H9 (cell line): ENCODE data around the gene F2R. TPM values are rescaled to one million over a fixed set of nuclear protein-coding genes. Genes with fewer than 3 reads are reported as not detected.

Source experiments
- DNase-seq: peaks from one replicate; pipeline ENCODE4 v3.0.0-alpha.2; 2017
- H2AFZ ChIP-seq: one replicate; pipeline ENCODE4 v1.6.1; 2013; ENCODE audit warnings: mild to moderate bottlenecking, low read length, control low read depth, moderate library complexity
- H2AK5ac ChIP-seq: 2 replicates; pipeline ENCODE4 v1.6.1; 2013; ENCODE audit warnings: low read length, control low read depth, mixed read lengths; ENCODE audit not compliant: insufficient read length
- H2BK120ac ChIP-seq: one replicate; pipeline ENCODE4 v1.6.1; 2013; ENCODE audit warnings: low read depth, mild to moderate bottlenecking, low read length, control low read depth, inconsistent platforms; ENCODE audit not compliant: poor library complexity, severe bottlenecking
- H2BK12ac ChIP-seq: 2 replicates; pipeline ENCODE4 v1.6.1; 2013; ENCODE audit warnings: low read length, control low read depth, mixed read lengths, low read depth; ENCODE audit not compliant: insufficient read length
- H2BK15ac ChIP-seq: 2 replicates; pipeline ENCODE4 v1.6.1; 2013; ENCODE audit warnings: low read depth, low read length, control low read depth
- H2BK20ac ChIP-seq: one replicate; pipeline ENCODE4 v1.6.1; 2013; ENCODE audit warnings: low read depth, mild to moderate bottlenecking, low read length, control low read depth, inconsistent platforms; ENCODE audit not compliant: poor library complexity, severe bottlenecking
- H2BK5ac ChIP-seq: 2 replicates; pipeline ENCODE4 v1.6.1; 2013; ENCODE audit warnings: low read length, control low read depth, mixed read lengths; ENCODE audit not compliant: insufficient read length
- H3K14ac ChIP-seq: 2 replicates; pipeline ENCODE4 v1.6.1; 2013; ENCODE audit warnings: low read length, control low read depth; ENCODE audit not compliant: insufficient read depth
- H3K18ac ChIP-seq: 2 replicates; pipeline ENCODE4 v1.6.1; 2013; ENCODE audit warnings: low read depth, mild to moderate bottlenecking, mixed read lengths, low read length, control low read depth; ENCODE audit not compliant: insufficient read length
- H3K23ac ChIP-seq: 2 replicates; pipeline ENCODE4 v1.6.1; 2013; ENCODE audit warnings: low read length, control low read depth, mixed read lengths, low read depth; ENCODE audit not compliant: insufficient read length
- H3K23me2 ChIP-seq: 2 replicates; pipeline ENCODE4 v1.6.1; 2013; ENCODE audit warnings: low read depth, mild to moderate bottlenecking, mixed read lengths, low read length, control low read depth; ENCODE audit not compliant: insufficient read length, poor library complexity, severe bottlenecking
- H3K27ac ChIP-seq: 2 replicates; pipeline ENCODE4 v1.5.1; 2013; ENCODE audit warnings: low read length, control low read depth, mixed read lengths, low read depth; ENCODE audit not compliant: insufficient read length
- H3K27me3 ChIP-seq: 2 replicates; pipeline ENCODE4 v1.6.1; 2013; ENCODE audit warnings: low read length, control low read depth, inconsistent platforms; ENCODE audit not compliant: insufficient read depth
- H3K4ac ChIP-seq: 2 replicates; pipeline ENCODE4 v1.6.1; 2013; ENCODE audit warnings: low read depth, mild to moderate bottlenecking, control low read depth, inconsistent platforms, low read length, moderate library complexity
- H3K4me1 ChIP-seq: 2 replicates; pipeline ENCODE4 v1.6.1; 2013; ENCODE audit warnings: low read length, control low read depth, inconsistent platforms; ENCODE audit not compliant: insufficient read depth
- H3K4me2 ChIP-seq: 2 replicates; pipeline ENCODE4 v1.6.1; 2013; ENCODE audit warnings: low read length, control low read depth, mixed read lengths; ENCODE audit not compliant: insufficient read length, insufficient read depth
- H3K56ac ChIP-seq: 2 replicates; pipeline ENCODE4 v1.6.1; 2013; ENCODE audit warnings: low read depth, mild to moderate bottlenecking, mixed read lengths, low read length, control low read depth; ENCODE audit not compliant: insufficient read length
- H3K79me1 ChIP-seq: 2 replicates; pipeline ENCODE4 v1.6.1; 2013; ENCODE audit warnings: low read depth, mild to moderate bottlenecking, moderate library complexity, low read length, control low read depth, inconsistent platforms; ENCODE audit not compliant: insufficient read depth, poor library complexity, severe bottlenecking
- H3K79me2 ChIP-seq: 2 replicates; pipeline ENCODE4 v1.6.1; 2013; ENCODE audit warnings: low read length, control low read depth, inconsistent platforms; ENCODE audit not compliant: insufficient read depth
- H3K9ac ChIP-seq: 2 replicates; pipeline ENCODE4 v1.6.1; 2013; ENCODE audit warnings: low read length, control low read depth, mixed read lengths; ENCODE audit not compliant: insufficient read length; ENCODE audit errors: extremely low read depth
- H3K9me3 ChIP-seq: one replicate; pipeline ENCODE4 v1.6.1; 2013; ENCODE audit warnings: low read depth, low read length, inconsistent platforms; ENCODE audit not compliant: control insufficient read depth
- H3T11ph ChIP-seq: one replicate; pipeline ENCODE4 v1.6.1; 2013; ENCODE audit warnings: mild to moderate bottlenecking, low read length, control low read depth, inconsistent platforms
- H4K20me1 ChIP-seq: one replicate; pipeline ENCODE4 v1.6.1; 2013; ENCODE audit not compliant: control insufficient read depth, insufficient read length, insufficient read depth
- H4K5ac ChIP-seq: 2 replicates; pipeline ENCODE4 v1.6.1; 2013; ENCODE audit warnings: low read depth, mild to moderate bottlenecking, mixed read lengths, low read length, control low read depth; ENCODE audit not compliant: insufficient read length
- H4K8ac ChIP-seq: replicated peaks from 2 replicates; pipeline ENCODE4 v1.6.1; 2013; ENCODE audit warnings: low read length, control low read depth, mixed read lengths, low read depth; ENCODE audit not compliant: insufficient read length
- H4K91ac ChIP-seq: 2 replicates; pipeline ENCODE4 v1.6.1; 2013; ENCODE audit warnings: low read depth, mild to moderate bottlenecking, moderate library complexity, mixed read lengths, low read length, control low read depth; ENCODE audit not compliant: insufficient read length
- H3K27ac Mint-ChIP-seq, 3 experiments: 2 replicates in 2 of 3; 3 replicates in 1 of 3; pipeline ENCODE4 v1.8.0; 2020 to 2021; ENCODE audit warnings: mixed read lengths in 3 of 3, mild to moderate bottlenecking in 1 of 3, moderate library complexity in 1 of 3
- H3K27me3 Mint-ChIP-seq: 2 replicates; pipeline ENCODE4 v1.8.0; 2021; ENCODE audit warnings: low read depth, mild to moderate bottlenecking, moderate library complexity, mixed read lengths
- H3K36me3 Mint-ChIP-seq, 3 experiments: 2 replicates in 2 of 3; 3 replicates in 1 of 3; pipeline ENCODE4 v1.8.0; 2020 to 2021; ENCODE audit warnings: low read depth in 3 of 3, mixed read lengths in 3 of 3; ENCODE audit not compliant: insufficient read depth in 1 of 3
- H3K4me1 Mint-ChIP-seq, 2 experiments: 2 replicates each; pipeline ENCODE4 v1.8.0; 2020; ENCODE audit warnings: mixed read lengths in 2 of 2
- H3K4me3 Mint-ChIP-seq, 2 experiments: 2 replicates in 1 of 2; 3 replicates in 1 of 2; pipeline ENCODE4 v1.8.0; 2020 to 2021; ENCODE audit warnings: mild to moderate bottlenecking in 2 of 2, mixed read lengths in 2 of 2, moderate library complexity in 1 of 2
- H3K9me3 Mint-ChIP-seq, 2 experiments: 2 replicates in 1 of 2; 3 replicates in 1 of 2; pipeline ENCODE4 v1.8.0; 2020; ENCODE audit warnings: mild to moderate bottlenecking in 2 of 2, mixed read lengths in 2 of 2, moderate library complexity in 1 of 2
- CTCF ChIP-seq: fragments of 200-600 bp; sonication (generic); conservative IDR thresholded peaks from 3 replicates; pipeline ENCODE4 v1.8.0; 2021; ENCODE audit warnings: antibody characterized with exemption, mild to moderate bottlenecking
- WGBS: extraction: QIAGEN DNeasy Blood & Tissue Kit; methylation state at CpG from one replicate; pipeline ENCODE4 v1.1.7; 2013; ENCODE audit warnings: missing lambda C conversion rate, low lambda C conversion rate, mixed read lengths; ENCODE audit not compliant: insufficient read length; ENCODE audit errors: extremely low coverage; 5-methylcytosine and 5-hydroxymethylcytosine counted together
- total RNA-seq: library from RNA; stranded (reverse); gene quantifications from 2 replicates; pipeline ENCODE4 v1.2.1, GENCODE V29; 2021

Gene F2R
- total RNA-seq, 1 experiment from 2014 or later, result 14.8 TPM

GRCh38 chr5:76696251-76696650, 19.7 kb upstream of the F2R start:
- Histone ChIP-seq H4K20me1 (no peaks in the 10 kb centered on the region), H3K4ac (no peak overlapping the region), H2AFZ (no peak overlapping the region), H3K23me2 (no peaks in the 10 kb centered on the region), H2BK120ac (no peak overlapping the region), H3K4me1 (no peaks in the 10 kb centered on the region), H4K91ac (no peak overlapping the region), H2BK12ac (no peak overlapping the region), H2AK5ac (no peak overlapping the region), H3T11ph (no peak overlapping the region), H3K4me2 (no peak overlapping the region), H4K8ac (no peak overlapping the region), H3K79me2 (no peaks in the 10 kb centered on the region), H3K9me3 (no peaks in the 10 kb centered on the region), H2BK5ac (no peak overlapping the region), H3K27me3 (no peaks in the 10 kb centered on the region), H2BK15ac (no peak overlapping the region), H3K18ac (no peak overlapping the region), H2BK20ac (no peak overlapping the region), H3K9ac (no peak overlapping the region), H3K14ac (no peak overlapping the region), H3K27ac (no peak overlapping the region), H3K56ac (no peak overlapping the region), H3K23ac (no peak overlapping the region), H3K79me1 (no peaks in the 10 kb centered on the region), H4K5ac (no peak overlapping the region)
- WGBS, result no CpG with 5 or more reads among the region's 1 CpG
- Mint-ChIP-seq H3K4me3 (no peak overlapping the region), H3K36me3 (peaks cover 0 to 9% (median 8%) of the 10 kb centered on the region in 3 experiments; a peak in 4 of 7 replicates), H3K4me1 (no peaks in the 10 kb centered on the region), H3K9me3 (no peaks in the 10 kb centered on the region), H3K27ac (no peak overlapping the region), H3K27me3 (no peaks in the 10 kb centered on the region)
- DNase-seq, result no peak
- no peak for TF ChIP-seq CTCF
